K562 (cell line): ENCODE data around the gene ZDHHC16.

Experiments used
- ARID3A ChIP-seq: IDR thresholded peaks from 2 replicates; pipeline ENCODE4 v1.6.1; 2012; ENCODE audit warnings: low read depth, low read length, improper control_type of control experiment, borderline replicate concordance
- CEBPB ChIP-seq: fragments of 450-650 bp; IDR thresholded peaks from 2 replicates; pipeline ENCODE4 v1.6.1; 2016; ENCODE audit warnings: missing genetic modification characterization, missing compliant biosample characterization
- ELK1 ChIP-seq: sonication (generic); formaldehyde crosslinking; IDR thresholded peaks from 2 replicates; pipeline ENCODE4 v1.8.1; 2022; ENCODE audit warnings: missing genetic modification reagents
- EZH2 ChIP-seq: IDR thresholded peaks from 2 replicates; pipeline ENCODE4 v1.6.1; 2012; ENCODE audit warnings: low read depth, mild to moderate bottlenecking, inconsistent platforms, low read length, borderline replicate concordance
- GABPA ChIP-seq: fragments of 200-800 bp; sonication (Bioruptor generic); conservative IDR thresholded peaks from 2 replicates; pipeline ENCODE4 v1.6.1; 2016; ENCODE audit warnings: low read depth, missing genetic modification characterization, missing compliant biosample characterization
- IRF2 ChIP-seq: sonication (generic); formaldehyde crosslinking; IDR thresholded peaks from 2 replicates; pipeline ENCODE4 v1.8.1; 2022; ENCODE audit warnings: mild to moderate bottlenecking, missing genetic modification reagents
- MAZ ChIP-seq, 2 experiments: fragments of 450-650 bp in 1 of 2; sonication (generic) in 1 of 2; formaldehyde crosslinking; IDR thresholded peaks in 1 of 2; conservative IDR thresholded peaks in 1 of 2; 2 replicates each; pipeline versions ENCODE4 v1.4.0 to v1.5.0; 2020; ENCODE audit warnings: mild to moderate bottlenecking in 1 of 2, missing genetic modification reagents in 1 of 2
- MECOM ChIP-seq: fragments of 250-450 bp; sonication (Bioruptor Pico); IDR thresholded peaks from 2 replicates; pipeline ENCODE4 v1.8.0; 2022; ENCODE audit warnings: inconsistent platforms
- POLR2AphosphoS2 ChIP-seq: IDR thresholded peaks from 2 replicates; pipeline ENCODE4 v1.6.1; 2012; ENCODE audit warnings: low read length, improper control_type of control experiment
- SAFB ChIP-seq: fragments of 200-400 bp; formaldehyde crosslinking; IDR thresholded peaks from 2 replicates; pipeline ENCODE4 v1.6.1; 2017; ENCODE audit warnings: low read depth, low read length, borderline replicate concordance
- ZKSCAN1 ChIP-seq: fragments of 150-350 bp; IDR thresholded peaks from 2 replicates; pipeline ENCODE4 v1.6.1; 2016; ENCODE audit warnings: low read depth, low read length
- ZNF124 ChIP-seq: sonication (generic); formaldehyde crosslinking; IDR thresholded peaks from 2 replicates; pipeline ENCODE4 v1.8.1; 2022; ENCODE audit warnings: missing genetic modification reagents
- TF ChIP-seq, protein P1 (sequence below), 3 experiments: IDR thresholded peaks in 2 of 3; conservative IDR thresholded peaks in 1 of 3; 2 replicates each; pipeline ENCODE4 v1.5.1; 2011 to 2012; ENCODE audit warnings: low read length in 3 of 3, mild to moderate bottlenecking in 3 of 3, control low read depth in 2 of 3, improper control_type of control experiment in 1 of 3, inconsistent platforms in 1 of 3, low read depth in 1 of 3, mixed read lengths in 1 of 3, moderate library complexity in 1 of 3; ENCODE audit not compliant: insufficient read depth in 2 of 3

GRCh38 chr10:97454330-97455036, 8.5 kb downstream of the ZDHHC16 start:
- TF ChIP-seq EZH2: no peak
- no peak for TF ChIP-seq ELK1 (CRISPR knock-in tag)
- TF ChIP-seq IRF2 (CRISPR knock-in tag): no peak
- TF ChIP-seq, protein P1, sequence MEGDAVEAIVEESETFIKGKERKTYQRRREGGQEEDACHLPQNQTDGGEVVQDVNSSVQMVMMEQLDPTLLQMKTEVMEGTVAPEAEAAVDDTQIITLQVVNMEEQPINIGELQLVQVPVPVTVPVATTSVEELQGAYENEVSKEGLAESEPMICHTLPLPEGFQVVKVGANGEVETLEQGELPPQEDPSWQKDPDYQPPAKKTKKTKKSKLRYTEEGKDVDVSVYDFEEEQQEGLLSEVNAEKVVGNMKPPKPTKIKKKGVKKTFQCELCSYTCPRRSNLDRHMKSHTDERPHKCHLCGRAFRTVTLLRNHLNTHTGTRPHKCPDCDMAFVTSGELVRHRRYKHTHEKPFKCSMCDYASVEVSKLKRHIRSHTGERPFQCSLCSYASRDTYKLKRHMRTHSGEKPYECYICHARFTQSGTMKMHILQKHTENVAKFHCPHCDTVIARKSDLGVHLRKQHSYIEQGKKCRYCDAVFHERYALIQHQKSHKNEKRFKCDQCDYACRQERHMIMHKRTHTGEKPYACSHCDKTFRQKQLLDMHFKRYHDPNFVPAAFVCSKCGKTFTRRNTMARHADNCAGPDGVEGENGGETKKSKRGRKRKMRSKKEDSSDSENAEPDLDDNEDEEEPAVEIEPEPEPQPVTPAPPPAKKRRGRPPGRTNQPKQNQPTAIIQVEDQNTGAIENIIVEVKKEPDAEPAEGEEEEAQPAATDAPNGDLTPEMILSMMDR (IDR thresholded peaks at IDR 0.05 in 2 of 3, conservative IDR thresholded peaks at IDR 0.05 in 1 of 3; ENCODE audit: insufficient read depth in 2 of 3, low read depth in 1 of 3, low read length in 3 of 3): no peak
- no peak for TF ChIP-seq GABPA (tag)
- no peak for TF ChIP-seq ARID3A
- no peak for TF ChIP-seq CEBPB (tag)
- TF ChIP-seq ZNF124 (CRISPR knock-in tag): no peak
- TF ChIP-seq SAFB: no peak
- no peak for TF ChIP-seq POLR2AphosphoS2
- no peak for TF ChIP-seq MECOM
- no peak for TF ChIP-seq ZKSCAN1
- TF ChIP-seq MAZ (CRISPR knock-in tag; conservative IDR thresholded peaks at IDR 0.05 in 1 of 2, IDR thresholded peaks at IDR 0.05 in 1 of 2): no peak
